Liver (tissue), 10 donors: ENCODE results near the gene GOLGA6L1. TPM values are rescaled to one million over a fixed set of nuclear protein-coding genes. Genes with fewer than 3 reads are reported as not detected.

Experiments used
- DNase-seq: peaks from one replicate; pipeline ENCODE4 v3.0.0-alpha.2; 2017; ENCODE audit warnings: low spot score
- H3K27ac ChIP-seq, 2 donors: one replicate each; pipeline ENCODE4 v1.7.0; 2013; ENCODE audit warnings: inconsistent platforms in 2 of 2, low read length in 2 of 2, control low read depth in 1 of 2, low read depth in 1 of 2, mild to moderate bottlenecking in 1 of 2
- H3K27me3 ChIP-seq, 4 donors: one replicate each; pipeline versions ENCODE4 v1.6.1 to v1.7.0; 2013; ENCODE audit warnings: low read length in 3 of 4, inconsistent platforms in 1 of 4, mild to moderate bottlenecking in 1 of 4, moderate library complexity in 1 of 4; ENCODE audit not compliant: control insufficient read depth in 4 of 4, insufficient read depth in 4 of 4
- H3K36me3 ChIP-seq, 4 donors: one replicate each; pipeline versions ENCODE4 v1.6.1 to v1.7.0; 2013; ENCODE audit warnings: low read length in 3 of 4, mild to moderate bottlenecking in 3 of 4, low read depth in 1 of 4, moderate library complexity in 1 of 4; ENCODE audit not compliant: control insufficient read depth in 4 of 4, insufficient read depth in 3 of 4
- H3K4me1 ChIP-seq, 4 donors: one replicate each; pipeline versions ENCODE4 v1.6.1 to v1.7.0; 2013; ENCODE audit warnings: low read length in 3 of 4, mild to moderate bottlenecking in 3 of 4, moderate library complexity in 1 of 4; ENCODE audit not compliant: control insufficient read depth in 4 of 4, insufficient read depth in 4 of 4
- H3K4me3 ChIP-seq, 3 donors: one replicate each; pipeline versions ENCODE4 v1.6.1 to v1.7.0; 2013; ENCODE audit warnings: low read length in 3 of 3, control low read depth in 1 of 3, low read depth in 1 of 3, mild to moderate bottlenecking in 1 of 3
- H3K9ac ChIP-seq, 2 donors: one replicate each; pipeline ENCODE4 v1.7.0; 2013; ENCODE audit warnings: low read length in 2 of 2, mild to moderate bottlenecking in 2 of 2, moderate library complexity in 2 of 2, control low read depth in 1 of 2, low read depth in 1 of 2
- H3K9me3 ChIP-seq, 4 donors: one replicate each; pipeline versions ENCODE4 v1.6.1 to v1.7.0; 2013; ENCODE audit warnings: low read length in 3 of 4; ENCODE audit not compliant: control insufficient read depth in 4 of 4
- WGBS: extraction: QIAGEN DNeasy Blood & Tissue Kit; methylation state at CpG from one replicate; pipeline ENCODE4 v1.1.7; 2013; 5-methylcytosine and 5-hydroxymethylcytosine counted together
- polyA plus RNA-seq, 2 donors: library from polyadenylated mRNA; stranded (reverse) in 1 of 2; unstranded in 1 of 2; fragments of 200-250 nt in 1 of 2; fragments of >200 nt in 1 of 2; fragmentation: Nextera tagmentation in 1 of 2; extraction: Ambion mirVana in 1 of 2; gene quantifications; one replicate each; pipeline versions ENCODE4 v1.2.1 to v1.2.3, GENCODE V29; 2013 to 2015
- small RNA-seq: library from RNA; depleted of rRNA; stranded (forward); fragments of <200 nt; gene quantifications from one replicate; pipeline ENCODE3, GENCODE V24; 2014
- total RNA-seq, 2 donors: library from RNA; depleted of rRNA; stranded (reverse); fragments of >200 nt; gene quantifications; one replicate each; pipeline ENCODE4 v1.2.3, GENCODE V29; 2014
- TF ChIP-seq, protein P1 (sequence below): IDR thresholded peaks from 2 replicates; pipeline ENCODE4 v1.6.1; 2016; ENCODE audit warnings: antibody characterized with exemption
- donor health status: healthy.
- donor health status: healthy.
- donor health status: healthy.
- donor health status: healthy.
- donor health status: healthy.

Gene GOLGA6L1
- total and polyA plus RNA-seq, 4 donors: not detected

DNA sequence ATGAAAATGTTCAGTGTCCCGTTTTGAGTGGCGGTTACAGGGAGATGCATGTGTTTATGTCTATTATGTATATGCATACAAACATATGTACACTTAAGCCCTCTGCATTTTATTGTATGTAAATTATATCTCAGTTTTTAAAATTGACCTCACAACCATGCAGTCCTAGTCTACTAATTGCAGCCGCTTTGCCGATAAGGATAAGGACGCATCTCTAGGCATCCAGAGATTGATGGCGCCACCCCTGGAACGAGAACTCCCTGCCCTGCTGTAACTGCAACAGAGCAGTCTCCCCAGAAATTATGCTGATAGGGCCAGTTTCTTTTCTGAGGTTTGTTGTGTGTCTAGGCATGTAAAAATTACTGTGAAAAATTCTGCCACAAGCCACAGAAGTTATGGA, 56.9 kb downstream of the GOLGA6L1 start:
- WGBS: 82% methylated on average over 7 of the region's 7 CpGs
- Histone ChIP-seq H3K4me3 (no peak overlapping the region), H3K9ac (no peak overlapping the region), H3K9me3 (no peaks in the 10 kb centered on the region), H3K4me1 (no peaks in the 10 kb centered on the region), H3K27ac (no peak overlapping the region), H3K36me3 (no peaks in the 10 kb centered on the region), H3K27me3 (peaks cover 0 to 3% (median 0%) of the 10 kb centered on the region in 4 donors)
- DNase-seq: no peak
- TF ChIP-seq, protein P1, sequence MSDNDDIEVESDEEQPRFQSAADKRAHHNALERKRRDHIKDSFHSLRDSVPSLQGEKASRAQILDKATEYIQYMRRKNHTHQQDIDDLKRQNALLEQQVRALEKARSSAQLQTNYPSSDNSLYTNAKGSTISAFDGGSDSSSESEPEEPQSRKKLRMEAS: no peak

Small RNA genes lying within 50 kb of the gene (small RNA-seq; reads per million reads assigned to genes)
- not detected for gene RN7SL106P

Other genes with a start within 250 kb of the GOLGA6L1 start
- 10 to 100 TPM; 47.3 to 48.3 TPM for gene CYFIP1, start 156.5 kb downstream of the GOLGA6L1 start, total RNA-seq
- 10 to 100 TPM; 13.5 to 29.3 TPM for gene CYFIP1, start 156.5 kb downstream of the GOLGA6L1 start, polyA plus RNA-seq
- gene TUBGCP5, start 97.3 kb downstream of the GOLGA6L1 start, total RNA-seq: 10 to 100 TPM in 1 of 2 donors, 1 to 10 TPM in 1; 7.3 to 17.3 TPM
- 1 to 10 TPM; 5.5 to 7.6 TPM for gene TUBGCP5, start 97.3 kb downstream of the GOLGA6L1 start, polyA plus RNA-seq
- gene GOLGA6L26, start 197.4 kb upstream of the GOLGA6L1 start, total RNA-seq: not detected
- not detected for gene GOLGA6L26, start 197.4 kb upstream of the GOLGA6L1 start, polyA plus RNA-seq
- under 1 TPM; 0.05 to 0.25 TPM for gene GOLGA8S, start 217.9 kb upstream of the GOLGA6L1 start, total RNA-seq
- under 1 TPM; 0.03 to 0.07 TPM for gene GOLGA8S, start 217.9 kb upstream of the GOLGA6L1 start, polyA plus RNA-seq